Mammary epithelial cell (primary cell): ENCODE data around the gene CDS1.

ENCODE experiments used
- CTCF ChIP-seq, 2 donors: IDR thresholded peaks in 1 of 2; conservative IDR thresholded peaks in 1 of 2; 2 replicates each; pipeline ENCODE4 v1.5.1; 2011 to 2012; ENCODE audit warnings: inconsistent platforms in 2 of 2, low read length in 2 of 2, mild to moderate bottlenecking in 2 of 2, control low read depth in 1 of 2, low read depth in 1 of 2; ENCODE audit not compliant: insufficient read depth in 1 of 2; ENCODE audit errors: extremely low read depth in 1 of 2
- EZH2 ChIP-seq: IDR thresholded peaks from 2 replicates; pipeline ENCODE4 v1.6.1; 2012; ENCODE audit warnings: low read length, inconsistent platforms, borderline replicate concordance

GRCh38 chr4:84565951-84566350 lies 17.0 kb upstream of the CDS1 start:
- TF ChIP-seq CTCF (conservative IDR thresholded peaks at IDR 0.05 in 1 of 2, IDR thresholded peaks at IDR 0.05 in 1 of 2; ENCODE audit: extremely low read depth in 1 of 2, insufficient read depth in 1 of 2, low read depth in 1 of 2, low read length in 2 of 2) (no peak), EZH2 (no peak)
